Lower lobe of right lung (tissue), 2 donors: ENCODE measurements around the gene NXPE3. TPM values are rescaled to one million over a fixed set of nuclear protein-coding genes. Genes with fewer than 3 reads are reported as not detected.

ENCODE experiments used
- ATAC-seq, 2 donors: fragments of 200-7000 bp; cut with Tn5 transposase; one replicate each; pipeline ENCODE4 v1.9.1; 2020 to 2022; ENCODE audit warnings: mild to moderate bottlenecking in 2 of 2, moderate library complexity in 2 of 2
- DNase-seq: peaks from one replicate; pipeline ENCODE4 v3.0.0-alpha.2; 2020
- H3K27ac ChIP-seq: fragments of 200-600 bp; one replicate; pipeline ENCODE4 v1.8.0; 2022
- H3K27me3 ChIP-seq: fragments of 200-600 bp; one replicate; pipeline ENCODE4 v1.8.0; 2022; ENCODE audit warnings: low read depth
- H3K36me3 ChIP-seq: fragments of 200-600 bp; one replicate; pipeline ENCODE4 v1.8.0; 2022; ENCODE audit warnings: mild to moderate bottlenecking
- H3K4me1 ChIP-seq: fragments of 200-600 bp; one replicate; pipeline ENCODE4 v1.8.0; 2022
- H3K4me3 ChIP-seq: fragments of 200-600 bp; one replicate; pipeline ENCODE4 v1.8.0; 2022; ENCODE audit warnings: mild to moderate bottlenecking
- H3K9me3 ChIP-seq: fragments of 200-600 bp; one replicate; pipeline ENCODE4 v1.8.0; 2022
- CTCF ChIP-seq: fragments of 200-600 bp; IDR thresholded peaks from one replicate; pipeline ENCODE4 v1.8.0; 2022; ENCODE audit warnings: antibody characterized with exemption, mild to moderate bottlenecking
- intact Hi-C: fragments of 100-400 bp; cut with DNase I; formaldehyde crosslinking; loops from one replicate; pipeline ENCODE4 v1.11.0; 2022
- total RNA-seq: library from RNA; stranded (reverse); fragmentation: NEBNext Ultra II Directional; extraction: Animal tissue kit (Norgen Biotek cat#: 25700); gene quantifications from one replicate; pipeline ENCODE4 v1.2.1, GENCODE V29; 2021
- donor health status: DM: no; HTN: yes; CAD: no; lungs with severe emphysema.

NXPE3 gene
- total RNA-seq, 1 donor from 2014 or later: 22.0 TPM

- no peak for DNase-seq
- Histone ChIP-seq H3K4me3 (no peak overlapping the region), H3K36me3 (peaks cover 19% of the 10 kb centered on the region), H3K9me3 (peaks cover 6% of the 10 kb centered on the region), H3K27me3 (no peaks in the 10 kb centered on the region), H3K4me1 (no peaks in the 10 kb centered on the region), H3K27ac (no peak overlapping the region)
- intact Hi-C loops: no loop called here
- no peak for ATAC-seq
- no peak for TF ChIP-seq CTCF
Measured at GRCh38 chr3:101796077-101796680, 17.2 kb downstream of the NXPE3 start.

- H3K4me3 ChIP-seq: no peak overlapping the region
- H3K27me3 ChIP-seq: no peaks in the 10 kb centered on the region
- DNase-seq (no peak), ATAC-seq (no peak)
- intact Hi-C loops: no loop called here
- H3K36me3 ChIP-seq: peaks cover 20% of the 10 kb centered on the region
- no peak overlapping the region for H3K27ac ChIP-seq
- H3K4me1 ChIP-seq: no peaks in the 10 kb centered on the region
- no peak for TF ChIP-seq CTCF
- H3K9me3 ChIP-seq: no peaks in the 10 kb centered on the region
Measured at GRCh38 chr3:101801174-101801573, 22.2 kb downstream of the NXPE3 start.

- H3K4me3 ChIP-seq: no peak overlapping the region
- H3K4me1 ChIP-seq: no peaks in the 10 kb centered on the region
- peaks cover 19% of the 10 kb centered on the region for H3K36me3 ChIP-seq
- ATAC-seq (no peak), DNase-seq (no peak)
- H3K27ac ChIP-seq: no peak overlapping the region
- intact Hi-C loops: no loop called here
- H3K27me3 ChIP-seq: no peaks in the 10 kb centered on the region
- H3K9me3 ChIP-seq: no peaks in the 10 kb centered on the region
- no peak for TF ChIP-seq CTCF
Measured at GRCh38 chr3:101802179-101802578, 23.2 kb downstream of the NXPE3 start.

GRCh38 chr3:101803173-101803782 is 24.3 kb downstream of the NXPE3 start:
- TF ChIP-seq CTCF: peak; percentile 83
- H3K4me3 ChIP-seq: no peak overlapping the region
- H3K27ac ChIP-seq: no peak overlapping the region
- H3K9me3 ChIP-seq: no peaks in the 10 kb centered on the region
- H3K27me3 ChIP-seq: no peaks in the 10 kb centered on the region
- peak; percentile 96 to 97 for ATAC-seq
- H3K4me1 ChIP-seq: no peaks in the 10 kb centered on the region
- DNase-seq: no peak
- intact Hi-C loops: no loop called here
- H3K36me3 ChIP-seq: peaks cover 19% of the 10 kb centered on the region

GRCh38 chr3:101803939-101804338 is 24.9 kb downstream of the NXPE3 start:
- DNase-seq (no peak), ATAC-seq (no peak)
- H3K27me3 ChIP-seq: no peaks in the 10 kb centered on the region
- H3K36me3 ChIP-seq: peaks cover 19% of the 10 kb centered on the region
- H3K27ac ChIP-seq: no peak overlapping the region
- peaks cover 2% of the 10 kb centered on the region for H3K4me1 ChIP-seq
- TF ChIP-seq CTCF: no peak
- no peak overlapping the region for H3K4me3 ChIP-seq
- intact Hi-C loops: no loop called here
- no peaks in the 10 kb centered on the region for H3K9me3 ChIP-seq
